ENCODE results near the gene RCOR1.

DNA sequence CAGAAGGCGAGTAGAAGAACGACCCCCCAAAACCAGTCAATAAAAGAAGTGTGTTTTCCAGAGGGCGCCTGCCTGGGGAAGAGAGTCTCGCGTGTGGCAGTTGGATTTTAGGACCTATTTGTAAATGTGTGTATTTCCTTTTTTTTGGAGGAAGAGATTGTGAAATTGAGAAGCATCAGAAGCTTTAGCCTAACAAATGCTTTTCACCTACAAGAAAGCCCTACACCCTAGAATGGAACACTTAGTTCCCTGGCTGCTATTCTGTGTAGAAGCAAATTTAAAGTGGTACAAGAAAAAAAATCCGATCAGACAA, 1.3 kb downstream of the RCOR1 start:
- TF ChIP-seq, protein P1, sequence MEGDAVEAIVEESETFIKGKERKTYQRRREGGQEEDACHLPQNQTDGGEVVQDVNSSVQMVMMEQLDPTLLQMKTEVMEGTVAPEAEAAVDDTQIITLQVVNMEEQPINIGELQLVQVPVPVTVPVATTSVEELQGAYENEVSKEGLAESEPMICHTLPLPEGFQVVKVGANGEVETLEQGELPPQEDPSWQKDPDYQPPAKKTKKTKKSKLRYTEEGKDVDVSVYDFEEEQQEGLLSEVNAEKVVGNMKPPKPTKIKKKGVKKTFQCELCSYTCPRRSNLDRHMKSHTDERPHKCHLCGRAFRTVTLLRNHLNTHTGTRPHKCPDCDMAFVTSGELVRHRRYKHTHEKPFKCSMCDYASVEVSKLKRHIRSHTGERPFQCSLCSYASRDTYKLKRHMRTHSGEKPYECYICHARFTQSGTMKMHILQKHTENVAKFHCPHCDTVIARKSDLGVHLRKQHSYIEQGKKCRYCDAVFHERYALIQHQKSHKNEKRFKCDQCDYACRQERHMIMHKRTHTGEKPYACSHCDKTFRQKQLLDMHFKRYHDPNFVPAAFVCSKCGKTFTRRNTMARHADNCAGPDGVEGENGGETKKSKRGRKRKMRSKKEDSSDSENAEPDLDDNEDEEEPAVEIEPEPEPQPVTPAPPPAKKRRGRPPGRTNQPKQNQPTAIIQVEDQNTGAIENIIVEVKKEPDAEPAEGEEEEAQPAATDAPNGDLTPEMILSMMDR (IDR thresholded peaks at IDR 0.05): no peak
- TF ChIP-seq POLR2A (IDR thresholded peaks at IDR 0.05) (no peak), POLR2AphosphoS5 (IDR thresholded peaks at IDR 0.05) (no peak), EP300 (IDR thresholded peaks at IDR 0.05) (no peak)

Data from upper lobe of left lung (tissue), 4 donors.